Adipocyte (in vitro differentiated cells): ENCODE data around the gene HIVEP3.

Experiments used
- DNase-seq: peaks from one replicate; pipeline ENCODE4 v3.0.0-alpha.2; 2015; ENCODE audit warnings: low read depth
- H3K27me3 ChIP-seq: replicated peaks from 2 replicates; pipeline ENCODE4 v1.7.0; 2013; ENCODE audit warnings: mild to moderate bottlenecking, low read length, moderate library complexity; ENCODE audit not compliant: control insufficient read depth, insufficient read depth
- H3K36me3 ChIP-seq: 2 replicates; pipeline ENCODE4 v1.7.0; 2013; ENCODE audit warnings: low read length, mild to moderate bottlenecking, moderate library complexity; ENCODE audit not compliant: control insufficient read depth, insufficient read depth, severe bottlenecking
- H3K4me1 ChIP-seq: 2 replicates; pipeline ENCODE4 v1.7.0; 2013; ENCODE audit warnings: mild to moderate bottlenecking, low read length, moderate library complexity; ENCODE audit not compliant: control insufficient read depth, insufficient read depth
- H3K4me3 ChIP-seq: 2 replicates; pipeline ENCODE4 v1.7.0; 2013; ENCODE audit warnings: mild to moderate bottlenecking, low read length, moderate library complexity
- H3K9ac ChIP-seq: 2 replicates; pipeline ENCODE4 v1.7.0; 2013; ENCODE audit warnings: mild to moderate bottlenecking, low read length, moderate library complexity
- H3K9me3 ChIP-seq: 2 replicates; pipeline ENCODE4 v1.7.0; 2013; ENCODE audit warnings: mild to moderate bottlenecking, low read length, moderate library complexity; ENCODE audit not compliant: control insufficient read depth

HIVEP3 gene

GRCh38 chr1:41853907-41854306 lies 64.8 kb downstream of the HIVEP3 start:
- peaks cover 43% of the 10 kb centered on the region for H3K4me1 ChIP-seq
- H3K36me3 ChIP-seq = no peaks in the 10 kb centered on the region
- no peak overlapping the region for H3K4me3 ChIP-seq
- H3K9ac ChIP-seq = no peak overlapping the region
- peaks cover 3% of the 10 kb centered on the region for H3K27me3 ChIP-seq
- DNase-seq = no peak
- no peaks in the 10 kb centered on the region for H3K9me3 ChIP-seq

- Histone ChIP-seq H3K36me3 (no peaks in the 10 kb centered on the region), H3K4me3 (no peak overlapping the region), H3K9me3 (no peaks in the 10 kb centered on the region), H3K9ac (no peak overlapping the region), H3K4me1 (peaks cover 48% of the 10 kb centered on the region), H3K27me3 (peaks cover 3% of the 10 kb centered on the region)
- no peak for DNase-seq
Measured at GRCh38 chr1:41852091-41852490, 66.6 kb downstream of the HIVEP3 start.

GRCh38 chr1:41851589-41851988 lies 67.1 kb downstream of the HIVEP3 start:
- no peaks in the 10 kb centered on the region for H3K9me3 ChIP-seq
- no peak overlapping the region for H3K9ac ChIP-seq
- peak; percentile 66 for DNase-seq
- H3K27me3 ChIP-seq = peaks cover 3% of the 10 kb centered on the region
- no peaks in the 10 kb centered on the region for H3K36me3 ChIP-seq
- H3K4me1 ChIP-seq = peaks cover 46% of the 10 kb centered on the region
- H3K4me3 ChIP-seq = no peak overlapping the region

- Histone ChIP-seq H3K4me1 (peaks cover 39% of the 10 kb centered on the region), H3K36me3 (no peaks in the 10 kb centered on the region), H3K4me3 (no peak overlapping the region), H3K9me3 (no peaks in the 10 kb centered on the region), H3K9ac (no peak overlapping the region), H3K27me3 (peaks cover 3% of the 10 kb centered on the region)
- no peak for DNase-seq
Measured at GRCh38 chr1:41850029-41850428, 68.7 kb downstream of the HIVEP3 start.

GRCh38 chr1:41849211-41849759 lies 69.4 kb downstream of the HIVEP3 start:
- Histone ChIP-seq H3K36me3 (no peaks in the 10 kb centered on the region), H3K27me3 (peaks cover 3% of the 10 kb centered on the region), H3K9me3 (no peaks in the 10 kb centered on the region), H3K4me1 (peaks cover 39% of the 10 kb centered on the region), H3K9ac (no peak overlapping the region), H3K4me3 (no peak overlapping the region)
- peak; percentile 30 for DNase-seq

GRCh38 chr1:41848216-41848952 lies 70.3 kb downstream of the HIVEP3 start:
- DNase-seq = no peak
- no peak overlapping the region for H3K9ac ChIP-seq
- H3K36me3 ChIP-seq = no peaks in the 10 kb centered on the region
- no peak overlapping the region for H3K4me3 ChIP-seq
- H3K27me3 ChIP-seq = no peaks in the 10 kb centered on the region
- no peaks in the 10 kb centered on the region for H3K9me3 ChIP-seq
- peaks cover 39% of the 10 kb centered on the region for H3K4me1 ChIP-seq

GRCh38 chr1:41847733-41848132 lies 71.0 kb downstream of the HIVEP3 start:
- H3K9ac ChIP-seq = no peak overlapping the region
- peaks cover 32% of the 10 kb centered on the region for H3K4me1 ChIP-seq
- H3K4me3 ChIP-seq = no peak overlapping the region
- DNase-seq = no peak
- H3K36me3 ChIP-seq = no peaks in the 10 kb centered on the region
- no peaks in the 10 kb centered on the region for H3K9me3 ChIP-seq
- no peaks in the 10 kb centered on the region for H3K27me3 ChIP-seq

GRCh38 chr1:41846625-41847405 lies 71.9 kb downstream of the HIVEP3 start:
- Histone ChIP-seq H3K4me3 (no peak overlapping the region), H3K27me3 (no peaks in the 10 kb centered on the region), H3K36me3 (no peaks in the 10 kb centered on the region), H3K9me3 (no peaks in the 10 kb centered on the region), H3K4me1 (peaks cover 24% of the 10 kb centered on the region), H3K9ac (no peak overlapping the region)
- peak; percentile 22 for DNase-seq

GRCh38 chr1:41844781-41845272 lies 73.9 kb downstream of the HIVEP3 start:
- no peaks in the 10 kb centered on the region for H3K9me3 ChIP-seq
- no peaks in the 10 kb centered on the region for H3K27me3 ChIP-seq
- H3K9ac ChIP-seq = no peak overlapping the region
- peaks cover 21% of the 10 kb centered on the region for H3K4me1 ChIP-seq
- no peak overlapping the region for H3K4me3 ChIP-seq
- DNase-seq = no peak
- no peaks in the 10 kb centered on the region for H3K36me3 ChIP-seq

- Histone ChIP-seq H3K9ac (no peak overlapping the region), H3K9me3 (no peaks in the 10 kb centered on the region), H3K4me1 (peaks cover 21% of the 10 kb centered on the region), H3K27me3 (no peaks in the 10 kb centered on the region), H3K36me3 (no peaks in the 10 kb centered on the region), H3K4me3 (no peak overlapping the region)
- DNase-seq = no peak
Measured at GRCh38 chr1:41844255-41844654, 74.5 kb downstream of the HIVEP3 start.

- H3K9ac ChIP-seq = no peak overlapping the region
Measured at GRCh38 chr1:41842993-41843755, 75.5 kb downstream of the HIVEP3 start.

More at GRCh38 chr1:41842993-41843755, 75.5 kb downstream of the HIVEP3 start:
- Histone ChIP-seq H3K4me1 (peaks cover 16% of the 10 kb centered on the region), H3K36me3 (no peaks in the 10 kb centered on the region), H3K9me3 (no peaks in the 10 kb centered on the region), H3K27me3 (no peaks in the 10 kb centered on the region), H3K4me3 (no peak overlapping the region)
- peak; percentile 71 for DNase-seq
